ENCODE results near the gene GMNC.

DNA sequence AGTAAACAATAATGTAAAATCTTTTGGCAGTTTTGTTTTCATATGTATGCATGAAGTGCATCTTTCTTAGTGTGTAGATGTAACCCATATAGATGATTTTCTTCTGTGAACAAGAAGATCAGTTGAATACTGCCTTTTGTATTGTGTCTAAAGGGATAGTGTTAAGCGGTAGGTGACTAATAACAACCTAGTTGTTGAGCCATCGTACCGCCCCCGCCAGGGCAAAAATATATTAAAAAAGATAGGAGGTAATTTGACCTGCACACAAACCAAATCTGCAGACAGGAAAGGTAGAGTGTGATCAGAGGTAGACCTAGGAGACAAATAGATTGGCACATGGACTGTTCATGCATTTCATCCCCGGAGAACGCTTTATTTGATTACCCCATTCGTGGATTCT is 3.3 kb upstream of the GMNC start:
- TF ChIP-seq, protein P1, sequence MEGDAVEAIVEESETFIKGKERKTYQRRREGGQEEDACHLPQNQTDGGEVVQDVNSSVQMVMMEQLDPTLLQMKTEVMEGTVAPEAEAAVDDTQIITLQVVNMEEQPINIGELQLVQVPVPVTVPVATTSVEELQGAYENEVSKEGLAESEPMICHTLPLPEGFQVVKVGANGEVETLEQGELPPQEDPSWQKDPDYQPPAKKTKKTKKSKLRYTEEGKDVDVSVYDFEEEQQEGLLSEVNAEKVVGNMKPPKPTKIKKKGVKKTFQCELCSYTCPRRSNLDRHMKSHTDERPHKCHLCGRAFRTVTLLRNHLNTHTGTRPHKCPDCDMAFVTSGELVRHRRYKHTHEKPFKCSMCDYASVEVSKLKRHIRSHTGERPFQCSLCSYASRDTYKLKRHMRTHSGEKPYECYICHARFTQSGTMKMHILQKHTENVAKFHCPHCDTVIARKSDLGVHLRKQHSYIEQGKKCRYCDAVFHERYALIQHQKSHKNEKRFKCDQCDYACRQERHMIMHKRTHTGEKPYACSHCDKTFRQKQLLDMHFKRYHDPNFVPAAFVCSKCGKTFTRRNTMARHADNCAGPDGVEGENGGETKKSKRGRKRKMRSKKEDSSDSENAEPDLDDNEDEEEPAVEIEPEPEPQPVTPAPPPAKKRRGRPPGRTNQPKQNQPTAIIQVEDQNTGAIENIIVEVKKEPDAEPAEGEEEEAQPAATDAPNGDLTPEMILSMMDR (IDR thresholded peaks at IDR 0.05): no peak
- no peak for TF ChIP-seq POLR2A (IDR thresholded peaks at IDR 0.05)

Data from heart left ventricle (tissue), 13 donors.